Tibial nerve (tissue), 4 donors: ENCODE data around the gene ZFYVE26.
"Not testable (repeated sequence)": the region's sequence is repeated elsewhere in the genome, so short reads cannot be mapped to it uniquely, and the experiment has no call there.

Experiments
- CTCF ChIP-seq, 5 experiments: fragments of 200-600 bp in 3 of 5; fragments of 450-650 bp in 2 of 5; sonication (generic) in 3 of 5; IDR thresholded peaks; one replicate each; pipeline ENCODE4 v1.5.1; 2016 to 2019; ENCODE audit warnings: antibody characterized with exemption in 5 of 5, mild to moderate bottlenecking in 3 of 5, moderate library complexity in 2 of 5
- EP300 ChIP-seq, 2 donors: sonication (generic); formaldehyde crosslinking; IDR thresholded peaks; one replicate each; pipeline ENCODE4 v1.6.1; 2017; ENCODE audit warnings: antibody characterized with exemption in 2 of 2, mild to moderate bottlenecking in 1 of 2
- POLR2A ChIP-seq, 2 donors: fragments of 450-650 bp; IDR thresholded peaks; one replicate each; pipeline ENCODE4 v1.6.1; 2017; ENCODE audit warnings: antibody characterized with exemption in 2 of 2, mild to moderate bottlenecking in 2 of 2, moderate library complexity in 2 of 2

- TF ChIP-seq CTCF, POLR2A, EP300 (IDR thresholded peaks at IDR 0.05): not testable (repeated sequence)
Observed at GRCh38 chr14:67701492-67701891, 114.9 kb downstream of the ZFYVE26 start, which contains the start of gene RDH12.
